Sigmoid colon (tissue), 7 donors: Measurements from ENCODE around the gene BAK1. TPM values are rescaled to one million over a fixed set of nuclear protein-coding genes. Genes with fewer than 3 reads are reported as not detected.
A peak's percentile ranks its signal among the peaks of the same experiment; 100 is the strongest.

ENCODE experiments used
- DNase-seq: peaks from one replicate; pipeline ENCODE4 v3.0.0-alpha.2; 2019
- H3K27ac ChIP-seq, 4 donors: fragments of 200-600 bp; sonication (generic); one replicate each; pipeline ENCODE4 v1.5.1; 2016 to 2019; ENCODE audit warnings: mild to moderate bottlenecking in 1 of 4
- H3K27me3 ChIP-seq, 3 donors: fragments of 200-600 bp; sonication (generic); one replicate each; pipeline ENCODE4 v1.5.1; 2019; ENCODE audit warnings: mild to moderate bottlenecking in 1 of 3
- H3K36me3 ChIP-seq, 4 donors: fragments of 200-600 bp; sonication (generic); one replicate each; pipeline ENCODE4 v1.5.1; 2016 to 2019
- H3K4me1 ChIP-seq, 4 donors: fragments of 200-600 bp; sonication (generic); one replicate each; pipeline ENCODE4 v1.5.1; 2017 to 2019
- H3K4me3 ChIP-seq, 4 donors: fragments of 200-600 bp; sonication (generic); one replicate each; pipeline ENCODE4 v1.5.1; 2017 to 2019; ENCODE audit warnings: mild to moderate bottlenecking in 2 of 4, moderate library complexity in 1 of 4
- H3K9me3 ChIP-seq, 4 donors: fragments of 200-600 bp in 3 of 4; sonication (generic) in 3 of 4; one replicate each; pipeline versions ENCODE4 v1.5.1 to v1.6.1; 2013 to 2019
- EP300 ChIP-seq, 4 donors: sonication (generic); formaldehyde crosslinking; IDR thresholded peaks; one replicate each; pipeline ENCODE4 v1.6.1; 2017; ENCODE audit warnings: antibody characterized with exemption in 4 of 4
- POLR2A ChIP-seq, 2 donors: fragments of 450-650 bp; IDR thresholded peaks; one replicate each; pipeline ENCODE4 v1.6.1; 2016; ENCODE audit warnings: antibody characterized with exemption in 2 of 2, mild to moderate bottlenecking in 2 of 2, moderate library complexity in 2 of 2
- POLR2AphosphoS5 ChIP-seq, 4 donors: sonication (generic); formaldehyde crosslinking; IDR thresholded peaks; one replicate each; pipeline ENCODE4 v1.6.1; 2017; ENCODE audit warnings: antibody characterized with exemption in 4 of 4
- WGBS, 2 donors: extraction: QIAGEN DNeasy Blood & Tissue Kit; methylation state at CpG; one replicate each; pipeline ENCODE4 v1.1.7; 2013; 5-methylcytosine and 5-hydroxymethylcytosine counted together
- intact Hi-C: fragments of 100-400 bp; cut with DNase I; formaldehyde crosslinking; loops from one replicate; pipeline ENCODE4 v1.15.1; 2023
- polyA plus RNA-seq, 3 donors: library from polyadenylated mRNA; stranded (reverse); fragments of 200-250 nt; gene quantifications; one replicate each; pipeline ENCODE4 v1.2.3, GENCODE V29; 2013
- total RNA-seq, 4 donors: library from RNA; depleted of rRNA; stranded (reverse); fragments of >200 nt; gene quantifications; one replicate each; pipeline ENCODE4 v1.1.0, GENCODE V29; 2016
- TF ChIP-seq, protein P1 (sequence below), 4 experiments: fragments of 450-650 bp in 3 of 4; fragments of 200-600 bp in 1 of 4; IDR thresholded peaks; one replicate each; pipeline ENCODE4 v1.5.1; 2016 to 2019; ENCODE audit warnings: antibody characterized with exemption in 4 of 4, mild to moderate bottlenecking in 3 of 4, moderate library complexity in 2 of 4
- donor health status: healthy with polysubstance abuse.
- donor health status: Bipolar disorder and iron deficiency.
- donor health status: healthy.

Gene BAK1
- total and polyA plus RNA-seq, 7 donors: 8.9 to 160 (median 11.1) TPM

DNA sequence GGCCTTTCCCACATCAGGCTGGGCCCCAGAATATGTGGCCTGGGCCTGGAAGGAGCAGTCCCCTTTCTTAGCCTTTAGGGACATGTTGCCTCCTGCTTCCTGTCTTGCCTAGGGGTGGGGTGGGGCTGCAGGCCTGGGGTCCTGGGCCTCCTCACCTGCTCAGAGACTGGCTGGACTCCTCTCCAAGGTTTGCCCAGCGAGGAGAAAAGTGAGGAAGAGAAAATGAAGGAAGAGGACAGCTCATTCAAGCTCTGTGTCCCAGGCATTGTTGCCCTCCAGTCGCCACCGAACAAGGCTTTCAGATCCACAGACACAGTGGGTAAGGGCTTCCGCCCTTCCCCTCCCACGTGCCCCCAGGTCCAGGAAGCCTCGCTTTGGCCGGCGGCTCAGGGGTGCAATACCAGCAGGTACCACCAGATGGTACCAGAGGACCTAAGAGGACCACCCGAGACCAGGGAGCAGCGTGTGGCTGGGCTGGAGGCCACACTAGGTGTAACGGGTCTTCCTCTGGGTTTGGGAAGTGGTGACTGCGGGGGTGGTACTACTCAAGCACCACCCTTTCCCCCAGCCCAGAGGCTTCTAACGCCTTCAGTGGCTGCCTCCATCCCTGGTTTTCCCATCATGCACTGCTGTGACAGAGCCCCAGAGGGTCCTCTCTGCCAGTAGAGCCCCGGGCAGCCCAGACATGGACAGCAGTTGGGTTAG is 5.5 kb upstream of the BAK1 start:
- no peak overlapping the region for H3K27ac ChIP-seq
- 10 to 11% methylated on average over 14 of the region's 14 CpGs for WGBS, 2 donors
- peak; percentile 89 for DNase-seq
- no peaks in the 10 kb centered on the region for H3K9me3 ChIP-seq
- intact Hi-C loops: loop anchor here (1.0 to 10.0 kb wide), 3 partner anchors 115 to 569 kb away; no protein-coding TSS in a partner anchor
- no peaks in the 10 kb centered on the region for H3K36me3 ChIP-seq
- TF ChIP-seq POLR2A (IDR thresholded peaks at IDR 0.05) (no peak), EP300 (IDR thresholded peaks at IDR 0.05) (no peak)
- TF ChIP-seq, protein P1, sequence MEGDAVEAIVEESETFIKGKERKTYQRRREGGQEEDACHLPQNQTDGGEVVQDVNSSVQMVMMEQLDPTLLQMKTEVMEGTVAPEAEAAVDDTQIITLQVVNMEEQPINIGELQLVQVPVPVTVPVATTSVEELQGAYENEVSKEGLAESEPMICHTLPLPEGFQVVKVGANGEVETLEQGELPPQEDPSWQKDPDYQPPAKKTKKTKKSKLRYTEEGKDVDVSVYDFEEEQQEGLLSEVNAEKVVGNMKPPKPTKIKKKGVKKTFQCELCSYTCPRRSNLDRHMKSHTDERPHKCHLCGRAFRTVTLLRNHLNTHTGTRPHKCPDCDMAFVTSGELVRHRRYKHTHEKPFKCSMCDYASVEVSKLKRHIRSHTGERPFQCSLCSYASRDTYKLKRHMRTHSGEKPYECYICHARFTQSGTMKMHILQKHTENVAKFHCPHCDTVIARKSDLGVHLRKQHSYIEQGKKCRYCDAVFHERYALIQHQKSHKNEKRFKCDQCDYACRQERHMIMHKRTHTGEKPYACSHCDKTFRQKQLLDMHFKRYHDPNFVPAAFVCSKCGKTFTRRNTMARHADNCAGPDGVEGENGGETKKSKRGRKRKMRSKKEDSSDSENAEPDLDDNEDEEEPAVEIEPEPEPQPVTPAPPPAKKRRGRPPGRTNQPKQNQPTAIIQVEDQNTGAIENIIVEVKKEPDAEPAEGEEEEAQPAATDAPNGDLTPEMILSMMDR (IDR thresholded peaks at IDR 0.05): peak; percentile 93 to 99 (median 96)
- no peaks in the 10 kb centered on the region for H3K27me3 ChIP-seq
- peak overlapping the region in 1 of 4 donors; percentile 6 for H3K4me3 ChIP-seq
- H3K4me1 ChIP-seq: peaks cover 0 to 20% (median 11%) of the 10 kb centered on the region in 4 donors

DNA sequence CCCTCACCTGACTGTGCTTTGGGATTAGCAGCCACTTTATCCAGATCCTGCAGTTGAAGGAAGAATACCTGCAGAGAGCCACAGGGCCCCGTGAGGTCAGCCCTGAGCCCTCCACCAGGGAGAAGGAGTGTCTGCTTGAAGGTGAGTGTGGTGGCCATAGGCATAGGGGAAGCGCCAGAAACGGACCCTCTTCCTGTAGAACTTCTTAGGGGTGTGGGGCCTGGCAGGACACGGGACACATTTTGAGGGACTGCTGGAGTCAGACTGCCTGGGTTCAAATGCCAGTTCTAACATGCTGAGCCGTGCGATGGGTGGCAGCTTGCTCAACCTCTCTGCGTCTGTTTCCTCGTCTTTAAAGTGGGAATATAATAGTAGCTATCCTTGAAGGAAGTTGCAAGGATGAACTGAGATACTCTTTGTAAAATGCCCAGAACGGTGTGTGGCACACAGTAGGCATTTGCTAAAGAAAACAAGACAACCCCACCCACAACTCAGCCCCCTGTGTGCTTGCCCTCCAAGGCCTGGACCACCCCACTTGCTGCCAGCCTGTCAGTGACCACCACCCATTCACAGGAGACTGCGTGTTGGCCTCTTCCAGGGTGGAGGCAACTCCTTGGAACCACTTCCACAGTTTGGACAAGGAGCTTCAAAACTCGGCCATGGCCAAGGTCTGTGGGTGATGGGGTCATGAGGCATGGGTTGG is 4.8 kb upstream of the BAK1 start:
- TF ChIP-seq POLR2AphosphoS5 (IDR thresholded peaks at IDR 0.05): no peak
- TF ChIP-seq EP300 (IDR thresholded peaks at IDR 0.05): no peak
- TF ChIP-seq, protein P1 (IDR thresholded peaks at IDR 0.05): no peak
- no peak for DNase-seq
- Histone ChIP-seq H3K27ac (no peak overlapping the region), H3K4me1 (peaks cover 0 to 17% (median 8%) of the 10 kb centered on the region in 4 donors), H3K9me3 (no peaks in the 10 kb centered on the region), H3K27me3 (no peaks in the 10 kb centered on the region), H3K36me3 (no peaks in the 10 kb centered on the region), H3K4me3 (no peak overlapping the region)
- WGBS, 2 donors: 80 to 86% methylated on average over 11 of the region's 11 CpGs
- intact Hi-C loops: loop anchor here (1.0 to 10.0 kb wide), 3 partner anchors 115 to 570 kb away; no protein-coding TSS in a partner anchor

DNA sequence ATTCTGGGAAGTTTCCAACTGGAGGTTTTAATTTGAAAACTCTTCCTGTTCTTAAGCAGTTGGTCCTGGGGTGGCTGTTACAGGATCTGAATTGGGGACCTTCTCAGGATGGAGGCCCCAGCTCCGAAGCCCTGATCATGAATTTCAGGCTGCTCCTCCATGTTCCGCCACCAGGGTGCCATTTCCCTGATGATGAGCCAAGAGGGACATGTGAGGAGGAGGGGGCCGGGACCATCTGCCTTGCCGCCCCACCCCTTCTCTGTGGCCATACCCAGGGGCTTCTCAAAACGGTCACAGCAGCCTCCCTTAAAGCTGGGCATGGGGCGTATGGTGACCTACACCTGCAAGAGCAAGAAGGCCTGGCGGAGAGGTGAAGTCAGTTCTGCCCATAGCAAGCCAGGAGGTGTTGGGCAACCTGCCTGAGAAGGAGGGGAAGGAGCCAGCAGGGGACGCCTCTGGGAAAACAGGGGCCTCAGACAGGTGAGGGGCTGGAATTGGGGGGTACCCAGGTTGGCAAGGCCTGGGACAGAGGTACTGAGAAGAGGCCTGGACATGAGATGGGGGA is 3.6 kb upstream of the BAK1 start:
- intact Hi-C loops: loop anchor here (10.0 kb wide), 1 partner anchor 571 kb away; no protein-coding TSS in a partner anchor
- no peak overlapping the region for H3K27ac ChIP-seq
- H3K4me3 ChIP-seq: no peak overlapping the region
- no peaks in the 10 kb centered on the region for H3K27me3 ChIP-seq
- no peak for DNase-seq
- TF ChIP-seq POLR2AphosphoS5 (IDR thresholded peaks at IDR 0.05): no peak
- TF ChIP-seq POLR2A (IDR thresholded peaks at IDR 0.05): no peak
- TF ChIP-seq, protein P1 (IDR thresholded peaks at IDR 0.05): no peak
- TF ChIP-seq EP300 (IDR thresholded peaks at IDR 0.05): no peak
- peaks cover 0 to 26% (median 19%) of the 10 kb centered on the region in 4 donors for H3K4me1 ChIP-seq
- H3K9me3 ChIP-seq: no peaks in the 10 kb centered on the region
- no peaks in the 10 kb centered on the region for H3K36me3 ChIP-seq
- 76 to 82% methylated on average over 8 of the region's 8 CpGs for WGBS, 2 donors

DNA sequence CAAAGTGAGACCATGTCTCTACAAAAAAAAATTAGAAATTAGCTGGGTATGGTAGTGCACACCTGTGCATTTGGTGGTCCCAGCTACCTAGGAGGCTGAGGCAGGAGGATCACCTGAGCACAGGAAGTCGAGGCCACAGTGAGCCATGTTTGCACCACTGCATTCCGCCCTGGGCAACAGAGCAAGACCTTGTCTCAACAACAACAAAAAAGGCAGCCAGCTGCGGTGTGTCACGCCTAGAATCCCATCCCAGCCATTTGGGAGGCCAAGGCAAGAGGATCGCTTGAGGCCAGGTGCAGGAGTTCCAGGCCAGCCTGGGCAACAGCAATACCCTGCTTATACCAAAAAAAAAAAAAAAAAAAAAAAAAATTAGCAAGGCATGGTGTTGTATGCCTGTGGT is 1.1 kb upstream of the BAK1 start:
- H3K4me1 ChIP-seq: peaks cover 0 to 29% (median 24%) of the 10 kb centered on the region in 4 donors
- intact Hi-C loops: loop anchor here (10.0 kb wide), 1 partner anchor 574 kb away; no protein-coding TSS in a partner anchor
- H3K27me3 ChIP-seq: no peaks in the 10 kb centered on the region
- 85 to 95% methylated on average over 5 of the region's 5 CpGs for WGBS, 2 donors
- no peak overlapping the region for H3K27ac ChIP-seq
- no peak for DNase-seq
- no peak overlapping the region for H3K4me3 ChIP-seq
- TF ChIP-seq EP300 (IDR thresholded peaks at IDR 0.05): no peak
- TF ChIP-seq POLR2A (IDR thresholded peaks at IDR 0.05): no peak
- TF ChIP-seq, protein P1 (IDR thresholded peaks at IDR 0.05): no peak
- no peaks in the 10 kb centered on the region for H3K9me3 ChIP-seq
- peaks cover 0 to 17% (median 10%) of the 10 kb centered on the region in 4 donors for H3K36me3 ChIP-seq
